Activated effector memory CD4-positive, alpha-beta T cell treated with anti-CD3 and anti-CD28 coated beads, Interleukin-2, amount 50 U/mL, for 16 hours (primary cell): Measurements from ENCODE around the gene NR3C2.
"Not testable (repeated sequence)": the region's sequence is repeated elsewhere in the genome, so short reads cannot be mapped to it uniquely, and the experiment has no call there.

Experiments used
- DNase-seq: peaks from one replicate; pipeline ENCODE4 v3.0.0-alpha.2; 2020

NR3C2 gene

GRCh38 chr4:148094149-148094548 lies 348.1 kb downstream of the NR3C2 start:
- DNase-seq, result no peak

DNA sequence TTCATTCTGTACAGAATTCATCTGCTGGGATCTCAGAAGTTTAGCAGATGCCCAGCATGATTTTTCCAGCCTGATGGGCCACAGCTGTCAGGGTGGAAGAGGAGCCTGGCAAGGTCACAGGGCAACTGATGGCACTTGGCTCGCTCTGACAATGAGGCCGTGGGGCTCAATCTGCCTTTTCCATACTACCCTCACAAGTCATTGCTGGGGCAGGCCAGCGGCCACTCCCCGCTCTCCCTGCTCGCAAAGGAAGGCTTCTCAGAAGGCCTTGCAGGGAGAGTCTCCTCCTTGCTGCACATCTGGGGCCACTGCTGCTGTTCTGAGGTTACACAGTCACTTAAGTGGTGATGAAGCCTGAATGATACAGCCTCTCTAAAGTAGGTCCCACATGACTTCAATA lies 349.1 kb downstream of the NR3C2 start:
- no peak for DNase-seq

GRCh38 chr4:148092316-148093014 lies 349.7 kb downstream of the NR3C2 start:
- DNase-seq, result no peak

DNA sequence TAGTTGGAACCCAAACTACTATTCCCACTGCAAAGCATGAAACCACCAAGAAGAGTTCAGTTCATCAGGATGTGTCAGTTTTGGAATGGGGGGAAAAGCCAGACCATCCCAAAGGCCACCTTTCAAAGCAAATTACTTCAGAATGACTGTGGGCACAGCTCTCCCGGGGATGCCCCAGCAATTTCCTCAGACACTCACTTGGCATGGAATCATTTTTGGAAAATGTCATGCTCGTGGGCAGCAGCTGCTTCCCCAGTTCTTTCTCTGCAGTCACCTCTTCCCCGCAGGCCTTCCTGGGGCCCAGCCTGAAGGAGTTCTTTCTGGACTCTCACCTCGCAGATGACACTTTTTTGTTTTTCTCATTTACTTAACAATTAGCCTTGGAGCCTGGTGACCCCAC lies 350.3 kb downstream of the NR3C2 start:
- no peak for DNase-seq

DNA sequence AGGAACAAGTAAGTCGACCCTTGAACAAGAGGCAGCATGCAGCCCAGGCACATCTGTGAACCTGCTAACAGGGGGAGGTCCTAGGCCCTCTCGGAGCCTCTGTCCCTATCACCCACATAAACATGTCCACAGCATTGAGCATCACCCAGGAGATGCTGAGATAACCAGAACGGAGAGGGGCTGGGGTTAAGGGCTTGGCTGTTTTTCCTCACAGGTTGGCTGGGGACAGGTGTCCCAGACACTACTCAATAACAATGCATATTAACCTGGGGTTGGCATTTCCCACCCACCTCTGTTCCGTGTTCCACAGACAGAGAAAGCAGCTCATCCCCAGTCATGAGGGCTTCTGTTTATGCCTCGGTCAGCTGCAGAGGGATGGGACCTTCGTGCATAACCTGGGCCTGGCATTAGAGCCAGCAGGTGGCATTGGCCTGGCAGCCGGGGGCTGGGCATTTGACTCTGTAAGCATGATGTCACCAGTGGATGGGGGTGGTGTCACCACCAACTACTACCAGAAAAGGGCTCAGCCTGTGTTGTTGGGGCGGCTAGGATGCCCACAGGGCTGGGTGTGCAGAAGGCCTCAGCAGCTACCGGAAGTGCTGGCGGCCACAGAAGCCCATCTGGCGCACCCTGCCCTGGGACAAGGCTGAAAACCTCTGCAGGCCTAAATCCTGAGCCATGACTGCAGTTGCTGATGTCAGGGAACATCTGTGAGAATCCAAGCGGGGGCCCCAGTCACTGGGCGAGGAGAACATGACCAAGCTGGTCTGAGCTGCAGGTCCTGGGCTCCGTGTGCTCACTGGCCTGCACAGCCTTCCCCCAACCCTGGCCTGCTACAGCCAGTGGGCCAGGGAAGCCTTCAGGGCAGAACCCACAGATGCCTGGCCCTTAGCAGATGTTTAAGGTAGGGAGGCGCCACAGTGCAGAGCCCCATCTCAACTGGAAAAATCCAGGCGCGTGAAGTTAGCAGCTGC lies 351.4 kb downstream of the NR3C2 start:
- no peak for DNase-seq

DNA sequence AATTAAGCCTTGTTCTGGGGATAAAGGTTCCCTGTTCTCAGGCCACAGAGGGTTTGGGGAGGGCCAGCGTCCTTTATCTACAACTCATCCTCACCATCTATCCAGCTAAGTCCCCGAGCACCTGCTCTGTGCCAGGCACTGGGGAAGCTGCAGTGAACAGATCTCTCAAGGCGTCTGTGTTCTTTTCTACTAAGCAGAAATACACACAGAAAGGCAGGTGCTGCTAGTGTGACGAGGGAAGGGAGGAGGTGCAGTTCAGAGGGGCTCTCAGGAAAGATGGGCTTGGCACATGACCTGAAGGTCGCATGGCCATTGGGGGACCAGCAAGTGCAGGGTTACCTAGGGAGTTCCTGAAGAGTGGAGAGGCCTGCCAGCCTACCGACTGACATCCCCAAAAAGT lies 352.2 kb downstream of the NR3C2 start:
- DNase-seq, result no peak

- no peak for DNase-seq
Observed at GRCh38 chr4:148089624-148090023, 352.6 kb downstream of the NR3C2 start.

GRCh38 chr4:148083073-148083472 lies 359.1 kb downstream of the NR3C2 start:
- not testable (repeated sequence) for DNase-seq

DNA sequence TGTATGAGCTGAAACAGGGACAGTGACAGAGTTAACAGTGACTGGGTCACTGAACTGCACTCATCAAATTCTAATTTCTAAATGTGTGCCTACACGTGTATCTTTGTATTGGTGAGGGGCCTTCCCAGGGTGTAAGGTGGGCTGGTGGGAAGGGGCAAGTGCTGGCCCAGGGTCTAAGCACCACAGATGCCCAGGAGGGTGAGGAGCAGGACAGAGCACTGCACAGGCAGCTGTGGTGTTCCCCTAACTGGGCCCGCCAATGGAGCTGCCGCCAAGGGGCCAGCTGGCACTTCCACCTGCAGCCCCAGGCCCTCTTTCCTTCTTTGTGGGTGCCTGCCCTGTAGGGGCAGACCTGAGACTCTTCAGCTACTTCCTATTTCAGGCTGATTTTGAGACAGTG lies 360.5 kb downstream of the NR3C2 start:
- no peak for DNase-seq

DNA sequence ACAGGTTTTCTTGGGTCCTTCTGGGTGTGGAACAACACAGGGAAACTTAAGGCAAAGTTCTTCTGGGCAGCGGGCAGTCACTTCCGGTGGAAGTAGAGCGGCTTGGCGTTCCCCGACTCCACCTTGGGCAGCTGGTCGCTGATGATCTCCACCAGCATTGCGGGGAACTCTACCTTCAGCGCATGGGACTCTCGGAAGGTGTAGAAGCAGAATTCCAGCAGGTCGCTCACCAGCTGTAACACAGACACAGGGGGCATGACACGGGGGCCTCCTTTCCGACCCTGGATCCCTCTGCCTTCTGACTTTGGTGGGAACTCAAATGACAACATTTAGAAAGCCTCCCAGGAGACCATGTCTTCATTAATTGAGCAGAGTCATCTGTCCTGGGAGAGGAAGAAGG lies 360.9 kb downstream of the NR3C2 start:
- DNase-seq, result no peak

- no peak for DNase-seq
Observed at GRCh38 chr4:148079961-148080360, 362.3 kb downstream of the NR3C2 start.

- DNase-seq, result no peak
Observed at GRCh38 chr4:148078061-148078460, 364.2 kb downstream of the NR3C2 start.

GRCh38 chr4:148077581-148077980 lies 364.6 kb downstream of the NR3C2 start:
- DNase-seq, result no peak

- DNase-seq, result no peak
Observed at GRCh38 chr4:148076964-148077363, 365.2 kb downstream of the NR3C2 start.

DNA sequence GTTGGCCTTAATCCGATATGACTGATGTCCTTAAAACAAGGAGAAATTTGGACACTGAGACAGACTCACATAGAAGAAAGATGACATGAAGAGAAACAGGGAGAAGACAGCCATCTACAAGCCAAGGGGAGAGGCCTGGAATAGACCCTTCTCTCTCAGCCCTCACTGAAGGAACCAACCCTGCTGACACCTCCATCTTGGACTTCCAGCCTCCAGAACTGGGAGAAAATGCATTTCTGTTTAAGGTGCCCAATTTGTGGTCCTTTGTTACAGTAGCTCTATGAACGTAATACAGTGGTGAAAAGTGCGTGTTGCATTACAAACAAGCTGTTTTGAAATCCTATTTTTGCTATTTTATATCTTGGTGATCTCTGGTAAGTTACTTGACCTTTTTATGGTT lies 366.8 kb downstream of the NR3C2 start:
- no peak for DNase-seq

DNA sequence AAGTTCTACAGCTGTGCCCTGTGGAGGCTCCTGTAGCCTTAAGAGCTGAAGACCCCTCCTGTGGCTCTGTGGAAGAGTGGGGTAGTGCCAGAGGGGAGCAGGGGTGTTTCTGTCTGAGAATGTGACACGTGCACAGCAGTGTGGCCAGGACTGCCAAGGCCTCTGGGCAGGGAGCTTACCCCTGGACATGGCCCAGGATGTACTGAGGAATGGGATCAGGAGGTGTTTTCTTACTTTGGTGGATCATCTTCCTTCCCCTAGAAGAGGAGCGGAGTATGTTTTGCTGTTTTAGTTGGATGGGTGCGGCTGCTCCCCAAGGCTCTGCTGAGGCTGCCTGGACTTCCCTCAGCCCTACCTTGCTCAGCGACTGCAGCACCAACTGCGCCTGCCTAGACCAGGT lies 367.8 kb downstream of the NR3C2 start:
- DNase-seq, result no peak

GRCh38 chr4:148073349-148073748 lies 368.9 kb downstream of the NR3C2 start:
- no peak for DNase-seq

GRCh38 chr4:148072789-148073188 lies 369.4 kb downstream of the NR3C2 start:
- DNase-seq, result no peak

DNA sequence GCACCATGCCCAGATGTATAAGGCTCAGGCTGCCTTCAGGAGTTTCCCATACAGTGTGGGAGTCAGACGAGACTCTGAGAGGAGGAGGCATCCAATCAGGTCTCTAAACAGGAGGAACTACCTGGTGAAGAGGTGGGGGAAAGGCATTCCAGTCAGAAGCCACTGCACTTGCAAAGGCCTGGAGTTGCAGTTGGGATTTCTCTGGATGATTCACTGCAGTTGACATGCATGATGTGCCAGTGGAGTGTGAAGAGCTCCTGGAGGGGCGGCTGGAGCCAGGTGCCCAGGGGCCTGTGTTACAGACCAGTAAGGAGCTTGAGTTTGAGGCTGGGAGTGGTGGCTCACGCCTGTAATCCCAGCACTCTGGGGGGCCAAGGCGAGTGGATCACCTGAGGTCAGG lies 371.2 kb downstream of the NR3C2 start:
- no peak for DNase-seq

GRCh38 chr4:148069895-148070178 lies 372.4 kb downstream of the NR3C2 start:
- no peak for DNase-seq

- no peak for DNase-seq
Observed at GRCh38 chr4:148069086-148069894, 372.9 kb downstream of the NR3C2 start.

GRCh38 chr4:148068065-148068911 lies 373.9 kb downstream of the NR3C2 start:
- DNase-seq, result no peak
